Measurements from ENCODE around the gene SRGAP2C.
"Not testable (repeated sequence)": the region's sequence is repeated elsewhere in the genome, so short reads cannot be mapped to it uniquely, and the experiment has no call there.

GRCh38 chr1:121343311-121343906, 158.6 kb downstream of the SRGAP2C start:
- TF ChIP-seq CTCF (IDR thresholded peaks at IDR 0.05); POLR2A (IDR thresholded peaks at IDR 0.05; ENCODE audit: low read depth); POLR2AphosphoS5 (IDR thresholded peaks at IDR 0.05): not testable (repeated sequence)

Measured in esophagus muscularis mucosa (tissue), 3 donors.